Esophagus muscularis mucosa (tissue), 4 donors: ENCODE measurements around the gene TOMM5. TPM values are rescaled to one million over a fixed set of nuclear protein-coding genes. Genes with fewer than 3 reads are reported as not detected.

ENCODE experiments used
- DNase-seq: peaks from one replicate; pipeline ENCODE4 v3.0.0-alpha.2; 2017; ENCODE audit errors: extremely low spot score
- H3K27ac ChIP-seq, 4 donors: fragments of 200-600 bp; sonication (generic); replicated peaks in 1 of 4; 1 replicate in 3 of 4; 2 replicates in 1 of 4; pipeline ENCODE4 v1.5.1; 2016 to 2019; ENCODE audit warnings: mild to moderate bottlenecking in 1 of 4
- H3K27me3 ChIP-seq, 4 donors: fragments of 200-600 bp; sonication (generic); one replicate each; pipeline versions ENCODE4 v1.5.1 to v1.6.0; 2016 to 2019
- H3K36me3 ChIP-seq, 4 donors: fragments of 200-600 bp; sonication (generic); one replicate each; pipeline ENCODE4 v1.5.1; 2016 to 2019
- H3K4me1 ChIP-seq, 4 donors: fragments of 200-600 bp; sonication (generic); one replicate each; pipeline ENCODE4 v1.5.1; 2016 to 2019
- H3K4me3 ChIP-seq, 4 donors: fragments of 200-600 bp; sonication (generic); 1 replicate in 2 of 4; 2 replicates in 2 of 4; pipeline ENCODE4 v1.5.1; 2016 to 2019; ENCODE audit warnings: mild to moderate bottlenecking in 4 of 4, moderate library complexity in 1 of 4
- H3K9me3 ChIP-seq, 4 donors: fragments of 200-600 bp; sonication (generic); 1 replicate in 3 of 4; 2 replicates in 1 of 4; pipeline ENCODE4 v1.5.1; 2016 to 2019
- CTCF ChIP-seq, 3 experiments: fragments of 200-600 bp in 2 of 3; fragments of 450-650 bp in 1 of 3; sonication (generic) in 2 of 3; IDR thresholded peaks; one replicate each; pipeline ENCODE4 v1.5.1; 2017 to 2019; ENCODE audit warnings: antibody characterized with exemption in 3 of 3, mild to moderate bottlenecking in 2 of 3, moderate library complexity in 1 of 3
- EP300 ChIP-seq: sonication (generic); formaldehyde crosslinking; IDR thresholded peaks from one replicate; pipeline ENCODE4 v1.6.1; 2017; ENCODE audit warnings: antibody characterized with exemption
- POLR2A ChIP-seq: fragments of 450-650 bp; IDR thresholded peaks from one replicate; pipeline ENCODE4 v1.6.1; 2017; ENCODE audit warnings: antibody characterized with exemption, moderate library complexity, mild to moderate bottlenecking, low read depth
- POLR2AphosphoS5 ChIP-seq, 2 donors: sonication (generic); formaldehyde crosslinking; IDR thresholded peaks; one replicate each; pipeline ENCODE4 v1.6.1; 2017; ENCODE audit warnings: antibody characterized with exemption in 2 of 2
- WGBS: methylation state at CpG from one replicate; pipeline ENCODE4 v1.1.5; 2018; 5-methylcytosine and 5-hydroxymethylcytosine counted together
- intact Hi-C: fragments of 100-400 bp; cut with DNase I; formaldehyde crosslinking; loops from one replicate; pipeline ENCODE4 v1.15.1; 2023
- total RNA-seq, 4 donors: library from RNA; depleted of rRNA; stranded (reverse); fragments of >200 nt; gene quantifications; one replicate each; pipeline versions ENCODE4 v1.1.0 to v1.2.1, GENCODE V29; 2016

The TOMM5 gene
- 10 to 100 TPM; 55.7 to 84.3 (median 62.5) TPM for total RNA-seq

GRCh38 chr9:37592108-37592951 is at the start of gene TOMM5:
TOMM5 (minus strand) TSS chr9:37592597; CDS start chr9:37592532, 65 bp downstream.
- peak within 1 kb of the TSS; percentile 80 to 90 (median 84) for H3K27ac ChIP-seq
- peaks cover 26 to 46% (median 37%) of the 10 kb centered on the region in 4 donors for H3K4me1 ChIP-seq
- peak; percentile 97 for DNase-seq
- H3K4me3 ChIP-seq, result peak within 1 kb of the TSS; percentile 61 to 96 (median 82)
- intact Hi-C loops, result no loop called here
- TF ChIP-seq POLR2A (peak; percentile 47), CTCF (IDR thresholded peaks at IDR 0.05) (peak in 1 of 3 experiments; percentile 20), EP300 (no peak), POLR2AphosphoS5 (IDR thresholded peaks at IDR 0.05) (peak; percentile 96 to 99)
- peaks cover 0 to 18% (median 16%) of the 10 kb centered on the region in 4 donors for H3K36me3 ChIP-seq
- 0% methylated on average over 27 of the region's 72 CpGs for WGBS
- H3K27me3 ChIP-seq, result peaks cover 0 to 6% (median 0%) of the 10 kb centered on the region in 4 donors
- H3K9me3 ChIP-seq, result no peaks in the 10 kb centered on the region

- WGBS, result 81% methylated on average over 3 of the region's 3 CpGs
- intact Hi-C loops, result no loop called here
- DNase-seq, result peak; percentile 57
These were observed 48.9 kb upstream of the TOMM5 start for GRCh38 chr9:37641331-37641730.

GRCh38 chr9:37640246-37640645 is 47.8 kb upstream of the TOMM5 start:
- Histone ChIP-seq H3K4me3 (no peak overlapping the region), H3K9me3 (no peaks in the 10 kb centered on the region), H3K36me3 (no peaks in the 10 kb centered on the region), H3K27ac (no peak overlapping the region), H3K4me1 (no peaks in the 10 kb centered on the region), H3K27me3 (peaks cover 0 to 31% (median 0%) of the 10 kb centered on the region in 4 donors)
- intact Hi-C loops, result no loop called here
- peak; percentile 89 for DNase-seq
- WGBS, result 79% methylated on average over 3 of the region's 3 CpGs
- TF ChIP-seq CTCF (IDR thresholded peaks at IDR 0.05) (no peak), POLR2A (no peak), EP300 (no peak), POLR2AphosphoS5 (IDR thresholded peaks at IDR 0.05) (no peak)

More at GRCh38 chr9:37641331-37641730, 48.9 kb upstream of the TOMM5 start:
- no peaks in the 10 kb centered on the region for H3K36me3 ChIP-seq
- H3K4me3 ChIP-seq, result no peak overlapping the region
- peaks cover 0 to 20% (median 0%) of the 10 kb centered on the region in 4 donors for H3K27me3 ChIP-seq
- H3K4me1 ChIP-seq, result no peaks in the 10 kb centered on the region
- TF ChIP-seq CTCF (IDR thresholded peaks at IDR 0.05) (no peak), POLR2AphosphoS5 (IDR thresholded peaks at IDR 0.05) (no peak), EP300 (no peak), POLR2A (no peak)
- H3K9me3 ChIP-seq, result no peaks in the 10 kb centered on the region
- H3K27ac ChIP-seq, result no peak overlapping the region

- no peak overlapping the region for H3K27ac ChIP-seq
- intact Hi-C loops, result no loop called here
These were observed 47.4 kb upstream of the TOMM5 start for GRCh38 chr9:37639841-37640240.

More at GRCh38 chr9:37639841-37640240, 47.4 kb upstream of the TOMM5 start:
- H3K9me3 ChIP-seq, result no peaks in the 10 kb centered on the region
- WGBS, result 78% methylated on average over 3 of the region's 3 CpGs
- no peaks in the 10 kb centered on the region for H3K4me1 ChIP-seq
- no peak for DNase-seq
- TF ChIP-seq EP300, result no peak
- no peak for TF ChIP-seq POLR2A
- TF ChIP-seq CTCF (IDR thresholded peaks at IDR 0.05), result no peak
- no peak for TF ChIP-seq POLR2AphosphoS5 (IDR thresholded peaks at IDR 0.05)
- no peaks in the 10 kb centered on the region for H3K36me3 ChIP-seq
- no peak overlapping the region for H3K4me3 ChIP-seq
- H3K27me3 ChIP-seq, result peaks cover 0 to 32% (median 0%) of the 10 kb centered on the region in 4 donors
